22Rv1 (cell line): ENCODE measurements around the gene ZNF442.
A peak's percentile ranks its signal among the peaks of the same experiment; 100 is the strongest.

ENCODE experiments used
- CTCF ChIP-seq: fragments of 450-650 bp; IDR thresholded peaks from 2 replicates; pipeline ENCODE4 v1.5.1; 2017; ENCODE audit warnings: mild to moderate bottlenecking
- ZFX ChIP-seq: fragments of 450-650 bp; IDR thresholded peaks from 2 replicates; pipeline ENCODE4 v1.6.1; 2017; ENCODE audit warnings: antibody characterized with exemption, borderline replicate concordance

DNA sequence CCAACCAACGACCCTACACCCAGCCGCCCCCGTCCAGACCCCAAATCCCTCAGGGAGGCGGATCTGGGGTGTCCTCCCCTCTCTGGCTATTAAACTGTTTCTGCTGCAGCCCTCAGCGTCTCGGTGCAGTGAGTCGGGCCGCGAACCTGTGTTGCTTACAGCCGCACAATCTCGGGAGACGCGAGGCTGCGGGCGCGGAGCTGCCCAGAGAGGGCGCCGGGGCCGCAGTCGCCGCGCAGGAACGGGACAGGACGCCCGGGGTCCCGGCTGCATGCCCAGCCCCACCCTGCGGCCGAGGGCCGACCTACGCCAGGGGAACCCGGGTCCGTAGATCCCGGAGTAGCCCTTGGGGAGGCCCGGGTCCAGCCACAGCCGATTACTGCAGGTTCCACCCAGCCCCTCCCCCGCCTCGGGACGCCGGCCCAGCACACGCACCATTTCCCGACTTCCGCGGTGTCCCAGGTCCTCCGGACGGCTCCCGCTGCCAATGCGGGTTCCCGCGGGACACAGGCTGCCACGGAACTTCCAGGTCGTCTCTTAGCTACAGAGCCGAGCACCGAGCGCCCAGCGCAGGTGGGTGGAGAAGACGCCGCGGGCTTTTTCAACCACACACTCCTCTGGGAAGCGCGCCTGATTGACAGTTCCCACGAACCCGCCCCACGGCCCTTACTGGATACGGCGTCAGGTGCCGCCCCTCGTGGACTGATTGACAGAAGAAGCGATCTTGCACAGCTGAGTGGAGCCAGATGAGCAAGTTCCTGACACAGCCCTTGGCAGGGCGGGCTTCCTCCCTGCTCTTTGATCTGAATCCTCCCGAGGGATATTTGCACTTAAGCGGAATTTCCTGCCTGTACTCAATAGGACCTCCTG, 35.4 kb upstream of the ZNF442 start, which contains the start of gene ZNF799:
- TF ChIP-seq CTCF (peak; percentile 26), ZFX (no peak)
